Testis (tissue), 3 donors: Measurements from ENCODE around the gene CREB3L2. TPM values are rescaled to one million over a fixed set of nuclear protein-coding genes. Genes with fewer than 3 reads are reported as not detected.

Source experiments
- DNase-seq: peaks from one replicate; pipeline ENCODE4 v3.0.0-alpha.2; 2019
- H3K27ac ChIP-seq, 2 donors: fragments of 200-600 bp; sonication (generic); one replicate each; pipeline ENCODE4 v1.5.1; 2019
- H3K27me3 ChIP-seq: fragments of 200-600 bp; sonication (generic); one replicate; pipeline ENCODE4 v1.5.1; 2019
- H3K36me3 ChIP-seq: fragments of 200-600 bp; sonication (generic); one replicate; pipeline ENCODE4 v1.5.1; 2017; ENCODE audit warnings: low read depth; ENCODE audit errors: missing control alignments
- H3K4me1 ChIP-seq: fragments of 200-600 bp; sonication (generic); one replicate; pipeline ENCODE4 v1.5.1; 2019
- H3K4me3 ChIP-seq, 2 donors: fragments of 200-600 bp; sonication (generic); one replicate each; pipeline ENCODE4 v1.5.1; 2017 to 2019
- H3K9me3 ChIP-seq: fragments of 200-600 bp; sonication (generic); one replicate; pipeline ENCODE4 v1.5.1; 2017
- POLR2A ChIP-seq: fragments of 450-650 bp; IDR thresholded peaks from one replicate; pipeline ENCODE4 v1.6.1; 2017; ENCODE audit warnings: antibody characterized with exemption, mild to moderate bottlenecking, moderate library complexity
- WGBS, 2 donors: methylation state at CpG; one replicate each; pipeline ENCODE4 v1.1.5; 2018; 5-methylcytosine and 5-hydroxymethylcytosine counted together
- intact Hi-C: fragments of 100-400 bp; cut with DNase I; formaldehyde crosslinking; loops from one replicate; pipeline ENCODE4 v1.15.1; 2023; ENCODE audit warnings: low total_unique reads
- polyA plus RNA-seq: library from polyadenylated mRNA; stranded (reverse); fragments of 350-450 nt; fragmentation: Illumina TruSeq; extraction: RNeasy Lipid Tissue Mini Kit (QIAGEN cat#74804); gene quantifications from one replicate; pipeline ENCODE4 v1.2.3, GENCODE V29; 2014; ENCODE audit warnings: low read depth, low replicate concordance; ENCODE audit not compliant: insufficient read depth
- total RNA-seq, 2 donors: library from RNA; depleted of rRNA; stranded (reverse); fragments of >200 nt; gene quantifications; one replicate each; pipeline ENCODE4 v1.2.3, GENCODE V29; 2016
- TF ChIP-seq, protein P1 (sequence below), 3 experiments: fragments of 450-650 bp in 2 of 3; fragments of 200-600 bp in 1 of 3; sonication (generic) in 1 of 3; IDR thresholded peaks; one replicate each; pipeline ENCODE4 v1.5.1; 2016 to 2019; ENCODE audit warnings: antibody characterized with exemption in 3 of 3, mild to moderate bottlenecking in 2 of 3, moderate library complexity in 1 of 3

The CREB3L2 gene
- total and polyA plus RNA-seq, 3 donors from 2014 or later, result 22.0 to 23.9 (median 23.4) TPM

DNA sequence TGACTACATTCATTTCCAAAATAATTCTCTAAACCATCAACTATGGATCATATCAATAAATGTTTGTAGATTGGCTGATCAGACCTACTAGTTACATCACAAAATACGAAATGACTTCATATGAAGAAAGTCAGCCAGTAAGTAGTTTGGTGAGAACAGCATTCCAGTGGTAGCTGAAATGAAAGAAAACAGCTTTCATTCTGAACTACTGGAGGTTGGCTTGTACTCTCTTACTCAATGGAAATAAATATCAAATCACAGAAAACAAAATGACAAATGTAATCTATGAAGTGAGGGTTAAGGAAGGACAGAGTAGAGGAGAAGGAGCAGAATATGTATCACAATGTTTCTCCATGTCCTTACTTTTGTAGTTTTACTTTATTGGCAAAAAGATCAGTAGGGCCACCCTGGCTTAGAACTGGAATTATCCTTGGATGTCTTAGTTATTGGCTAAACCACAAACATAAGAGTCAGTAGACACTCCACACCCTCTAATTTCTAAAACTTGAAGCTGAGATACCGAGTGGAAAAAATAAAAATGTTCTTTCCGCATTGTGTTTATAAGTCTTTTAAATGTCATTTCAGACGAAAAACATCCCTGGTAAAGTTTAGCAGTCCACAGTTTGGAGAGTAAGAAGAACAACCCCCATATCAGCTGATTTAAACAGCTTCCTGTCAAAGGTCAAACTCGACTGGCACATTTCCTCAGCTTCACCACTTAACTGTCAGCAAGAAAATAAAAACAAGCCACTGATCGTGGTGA is 81.1 kb downstream of the CREB3L2 start:
- no peaks in the 10 kb centered on the region for H3K27me3 ChIP-seq
- no peak for TF ChIP-seq POLR2A
- TF ChIP-seq, protein P1, sequence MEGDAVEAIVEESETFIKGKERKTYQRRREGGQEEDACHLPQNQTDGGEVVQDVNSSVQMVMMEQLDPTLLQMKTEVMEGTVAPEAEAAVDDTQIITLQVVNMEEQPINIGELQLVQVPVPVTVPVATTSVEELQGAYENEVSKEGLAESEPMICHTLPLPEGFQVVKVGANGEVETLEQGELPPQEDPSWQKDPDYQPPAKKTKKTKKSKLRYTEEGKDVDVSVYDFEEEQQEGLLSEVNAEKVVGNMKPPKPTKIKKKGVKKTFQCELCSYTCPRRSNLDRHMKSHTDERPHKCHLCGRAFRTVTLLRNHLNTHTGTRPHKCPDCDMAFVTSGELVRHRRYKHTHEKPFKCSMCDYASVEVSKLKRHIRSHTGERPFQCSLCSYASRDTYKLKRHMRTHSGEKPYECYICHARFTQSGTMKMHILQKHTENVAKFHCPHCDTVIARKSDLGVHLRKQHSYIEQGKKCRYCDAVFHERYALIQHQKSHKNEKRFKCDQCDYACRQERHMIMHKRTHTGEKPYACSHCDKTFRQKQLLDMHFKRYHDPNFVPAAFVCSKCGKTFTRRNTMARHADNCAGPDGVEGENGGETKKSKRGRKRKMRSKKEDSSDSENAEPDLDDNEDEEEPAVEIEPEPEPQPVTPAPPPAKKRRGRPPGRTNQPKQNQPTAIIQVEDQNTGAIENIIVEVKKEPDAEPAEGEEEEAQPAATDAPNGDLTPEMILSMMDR (IDR thresholded peaks at IDR 0.05), result no peak
- intact Hi-C loops, result no loop called here
- no peaks in the 10 kb centered on the region for H3K36me3 ChIP-seq
- no peaks in the 10 kb centered on the region for H3K4me1 ChIP-seq
- no peaks in the 10 kb centered on the region for H3K9me3 ChIP-seq
- 50 to 53% methylated on average over 6 of the region's 6 CpGs for WGBS, 2 donors
- DNase-seq, result no peak
- H3K27ac ChIP-seq, result peak overlapping the region in 1 of 2 donors; percentile 55
- no peak overlapping the region for H3K4me3 ChIP-seq

DNA sequence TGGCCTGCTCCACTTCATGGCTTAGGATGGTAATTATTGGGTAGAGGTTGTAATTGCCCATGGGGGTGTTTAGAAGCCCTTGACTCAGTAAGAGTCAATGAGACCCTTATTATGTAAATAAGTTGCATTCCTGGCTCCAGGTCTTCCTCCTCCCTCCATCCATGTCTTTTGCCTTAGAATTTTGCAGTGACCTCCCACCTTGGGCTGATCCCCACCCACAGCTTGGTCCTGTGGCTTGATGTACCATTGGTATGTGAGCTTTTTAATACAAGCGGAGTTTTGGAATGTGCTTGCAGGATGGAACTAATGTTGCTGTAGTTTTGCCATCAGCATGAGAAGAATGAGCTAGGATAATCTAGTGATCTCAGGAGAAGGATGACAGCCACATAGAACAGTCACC is 81.9 kb downstream of the CREB3L2 start:
- DNase-seq, result no peak
- no peak overlapping the region for H3K4me3 ChIP-seq
- H3K27ac ChIP-seq, result no peak overlapping the region
- H3K36me3 ChIP-seq, result no peaks in the 10 kb centered on the region
- no peaks in the 10 kb centered on the region for H3K27me3 ChIP-seq
- H3K9me3 ChIP-seq, result no peaks in the 10 kb centered on the region
- H3K4me1 ChIP-seq, result no peaks in the 10 kb centered on the region
- WGBS, 2 donors, result 67 to 84% methylated on average over 1 of the region's 1 CpG
- intact Hi-C loops, result no loop called here
- no peak for TF ChIP-seq POLR2A
- TF ChIP-seq, protein P1 (IDR thresholded peaks at IDR 0.05), result no peak

DNA sequence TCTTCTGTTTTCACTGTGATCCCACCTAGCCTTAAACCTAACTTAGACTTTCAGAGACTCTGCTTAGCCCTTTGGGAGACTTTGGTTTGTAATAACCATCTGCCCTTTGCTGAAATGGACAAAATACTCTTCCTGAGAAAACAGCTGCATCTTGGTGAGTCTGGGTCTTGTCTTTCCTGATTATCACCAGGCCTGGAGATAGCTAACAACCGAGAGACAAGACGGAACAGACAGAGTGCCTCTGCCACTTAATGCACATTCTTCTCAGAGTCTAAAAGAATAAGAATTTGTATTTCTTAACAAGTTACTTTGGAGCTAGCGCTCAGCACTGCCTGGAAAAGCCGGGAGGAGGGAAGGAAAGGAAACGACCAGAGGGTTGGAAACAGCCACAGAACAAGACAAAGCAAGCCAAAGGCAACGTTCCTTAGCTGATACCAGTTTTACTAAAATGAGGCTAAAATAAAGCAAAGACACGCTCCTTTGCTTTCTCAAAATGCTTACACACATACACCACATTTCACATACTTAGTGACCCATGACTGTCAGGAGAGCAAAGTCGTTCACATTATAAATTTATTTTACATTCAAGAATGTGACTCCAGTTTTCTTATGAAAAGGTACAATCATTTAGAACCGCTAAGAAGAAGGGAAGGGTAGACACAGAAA is 84.8 kb downstream of the CREB3L2 start:
- H3K36me3 ChIP-seq, result no peaks in the 10 kb centered on the region
- WGBS, 2 donors, result 66 to 68% methylated on average over 9 of the region's 9 CpGs
- intact Hi-C loops, result no loop called here
- no peaks in the 10 kb centered on the region for H3K4me1 ChIP-seq
- H3K9me3 ChIP-seq, result no peaks in the 10 kb centered on the region
- TF ChIP-seq, protein P1 (IDR thresholded peaks at IDR 0.05), result no peak
- TF ChIP-seq POLR2A, result no peak
- no peak overlapping the region for H3K4me3 ChIP-seq
- H3K27ac ChIP-seq, result peak overlapping the region in 1 of 2 donors; percentile 16
- H3K27me3 ChIP-seq, result no peaks in the 10 kb centered on the region
- DNase-seq, result no peak

DNA sequence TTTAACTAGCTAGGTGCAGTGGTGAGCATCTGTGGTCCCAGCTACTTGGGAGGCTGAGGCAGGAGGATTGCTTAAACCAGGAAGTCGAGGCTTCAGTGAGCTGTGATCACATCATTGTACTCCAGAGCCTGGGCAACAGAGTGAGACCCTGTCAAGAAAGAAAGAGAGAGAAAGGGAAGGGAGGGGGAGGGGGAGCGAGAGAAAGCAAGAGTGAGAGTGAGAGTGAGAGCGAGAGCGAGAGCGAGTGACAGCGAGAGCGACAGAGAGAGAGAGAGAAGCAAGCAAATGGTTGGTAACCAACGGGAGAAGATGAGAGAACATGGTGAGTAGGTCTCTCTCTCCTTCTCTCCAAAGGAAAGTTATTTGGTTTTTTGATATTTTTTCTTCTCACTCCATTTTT is 85.3 kb downstream of the CREB3L2 start:
- Histone ChIP-seq H3K4me3 (no peak overlapping the region), H3K9me3 (no peaks in the 10 kb centered on the region), H3K36me3 (no peaks in the 10 kb centered on the region), H3K4me1 (no peaks in the 10 kb centered on the region), H3K27me3 (no peaks in the 10 kb centered on the region), H3K27ac (peak overlapping the region in 1 of 2 donors; percentile 16)
- TF ChIP-seq, protein P1 (IDR thresholded peaks at IDR 0.05), result no peak
- TF ChIP-seq POLR2A, result no peak
- DNase-seq, result no peak
- WGBS, 2 donors, result 93% methylated on average over 8 of the region's 8 CpGs
- intact Hi-C loops, result no loop called here
